SK-N-MC (cell line): ENCODE results near the gene DLGAP4.

Experiments
- EZH2 ChIP-seq: fragments of 200-600 bp; sonication (generic); IDR thresholded peaks from one replicate; pipeline ENCODE4 v1.6.1; 2017; ENCODE audit warnings: antibody characterized with exemption
- FOXP2 ChIP-seq: optimal IDR thresholded peaks from 2 replicates; pipeline ENCODE3; 2011; ENCODE audit warnings: mild to moderate bottlenecking, moderate library complexity; ENCODE audit not compliant: insufficient read depth; ENCODE audit errors: extremely low read length, control extremely low read depth
- POLR2AphosphoS5 ChIP-seq: IDR thresholded peaks from 2 replicates; pipeline ENCODE4 v1.6.1; 2012; ENCODE audit warnings: mild to moderate bottlenecking, low read depth, low read length, borderline replicate concordance

DNA sequence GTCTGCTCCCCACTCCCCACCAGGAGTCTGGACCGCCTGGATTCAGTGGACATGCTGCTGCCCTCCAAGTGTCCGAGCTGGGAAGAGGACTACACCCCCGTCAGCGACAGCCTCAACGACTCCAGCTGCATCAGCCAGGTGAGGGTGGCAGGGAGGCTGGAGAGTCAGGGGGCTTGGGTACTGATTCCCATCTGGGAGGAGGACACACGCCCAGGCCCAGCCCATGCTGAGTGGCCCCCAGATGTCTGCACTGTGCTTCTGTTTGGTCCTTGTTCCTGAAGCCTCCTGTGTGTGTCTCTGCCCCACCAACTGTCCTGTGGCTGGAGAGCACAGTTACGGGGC is 133.6 kb downstream of the DLGAP4 start:
- TF ChIP-seq POLR2AphosphoS5 (no peak), EZH2 (no peak), FOXP2 (no peak)
